Measurements from ENCODE around the gene LRRC15.

DNA sequence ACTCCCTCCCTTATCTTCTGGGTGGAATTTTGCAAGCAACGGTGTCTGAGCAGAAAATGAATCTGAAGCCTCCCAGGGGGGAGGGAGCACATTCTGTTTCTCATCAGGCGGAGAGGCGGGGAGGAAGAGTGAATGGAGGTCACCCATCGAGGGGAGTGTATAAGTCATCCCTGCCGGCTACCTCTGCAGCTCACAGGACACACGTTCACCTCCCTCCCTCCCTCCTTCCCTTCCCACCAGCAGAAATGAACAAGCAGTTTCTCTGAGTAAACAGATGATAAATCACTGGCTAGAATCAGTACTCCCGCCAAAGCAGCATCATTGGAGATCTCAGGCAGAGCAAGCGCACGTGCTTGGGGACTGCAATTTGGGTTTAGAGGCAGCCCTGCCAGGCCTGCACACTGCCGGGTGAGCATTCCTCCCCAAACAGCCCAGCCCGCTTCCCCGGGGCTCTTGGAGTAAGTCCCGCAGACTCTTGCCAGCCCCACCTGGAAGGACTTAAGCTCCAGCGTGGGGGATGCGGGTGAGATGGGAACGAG, 56.7 kb downstream of the LRRC15 start:
- no peak for TF ChIP-seq CTCF (IDR thresholded peaks at IDR 0.05)
- TF ChIP-seq POLR2AphosphoS5 (IDR thresholded peaks at IDR 0.05; ENCODE audit: low read depth, low read length): no peak
- no peak for TF ChIP-seq SIN3A (IDR thresholded peaks at IDR 0.05; ENCODE audit: borderline replicate concordance, insufficient read depth, low read depth, low read length)
- no peak for TF ChIP-seq REST (IDR thresholded peaks at IDR 0.05; ENCODE audit: insufficient read depth in 1 of 2, low read depth in 2 of 2, low read length in 1 of 2)
- TF ChIP-seq TCF7L2 (IDR thresholded peaks at IDR 0.05; ENCODE audit: low read depth, low read length): no peak
